Hippocampal formation (tissue), 2 donors: Measurements from ENCODE around the gene ARL6IP4.

Experiments
- DNase-seq, 2 donors: peaks; one replicate each; lab custom pipeline; 2025; lab: John Stamatoyannopoulos, UW

The ARL6IP4 gene

GRCh38 chr12:122978507-122978955 lies 1.9 kb upstream of the ARL6IP4 start:
- no peak for DNase-seq

DNA sequence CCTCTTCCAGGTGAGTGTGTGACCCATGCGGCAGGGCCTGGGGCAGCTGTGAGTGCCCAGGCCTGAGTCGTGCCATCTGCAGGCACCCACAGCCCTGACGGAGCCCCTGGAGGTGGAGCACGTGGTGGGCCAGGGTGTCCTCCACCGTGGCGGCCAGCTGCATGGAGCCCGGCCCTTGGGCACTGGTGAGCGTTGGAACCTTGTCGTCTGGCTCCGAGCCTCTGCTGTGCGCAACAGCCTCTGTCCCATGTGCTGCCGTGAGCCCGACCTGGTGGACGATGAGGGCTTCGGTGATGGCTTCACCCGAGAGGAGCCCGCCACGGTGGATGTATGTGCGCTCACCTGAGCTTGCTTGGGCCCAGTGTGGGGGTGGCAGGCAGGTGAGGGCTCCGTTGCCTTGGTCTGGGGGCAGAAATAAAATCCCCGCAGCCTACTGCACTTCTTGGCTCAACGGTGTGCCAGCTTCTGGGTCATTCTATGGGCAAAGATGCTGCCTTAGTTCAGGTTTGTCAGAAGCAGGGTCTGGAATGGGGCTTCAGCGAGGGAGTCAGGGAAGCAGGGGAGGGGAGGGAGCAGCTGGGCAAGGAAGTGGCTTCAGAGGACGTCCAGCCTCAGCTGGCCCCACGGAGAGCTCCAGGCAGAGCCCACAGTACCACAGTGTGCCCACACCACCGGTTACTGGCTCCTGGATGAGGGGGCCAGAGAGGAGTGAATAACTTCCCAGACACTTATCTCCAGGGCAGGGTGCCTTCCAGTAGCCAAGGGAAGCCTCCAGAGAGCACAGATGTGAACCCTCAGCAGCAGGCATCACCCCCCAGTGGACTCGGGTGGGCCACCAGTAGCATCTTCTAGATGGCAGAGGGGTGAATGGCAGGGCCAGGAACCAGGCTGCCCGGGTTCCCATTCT lies 1.2 kb upstream of the ARL6IP4 start:
- no peak for DNase-seq

DNA sequence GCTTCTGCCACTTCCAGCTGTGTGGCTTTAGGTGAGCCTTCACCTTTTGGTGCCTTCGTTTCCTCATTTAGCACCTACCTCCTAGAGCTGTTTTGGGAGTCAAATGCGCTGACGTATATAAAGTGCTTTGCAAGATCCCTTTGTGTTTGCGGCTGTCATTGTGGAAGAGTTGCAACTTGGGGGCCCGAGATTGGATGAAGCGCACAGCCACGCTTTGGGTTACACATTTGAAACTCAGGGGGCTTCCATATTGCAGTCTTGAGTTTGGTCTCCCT lies 636 bp upstream of the ARL6IP4 start:
- DNase-seq, result no peak

GRCh38 chr12:122981036-122981471 lies 573 bp downstream of the ARL6IP4 start:
- DNase-seq, result no peak

- no peak for DNase-seq
These were observed 1.4 kb downstream of the ARL6IP4 start for GRCh38 chr12:122981587-122982476.

GRCh38 chr12:122982477-122982815 lies 2.0 kb downstream of the ARL6IP4 start:
- no peak for DNase-seq

DNA sequence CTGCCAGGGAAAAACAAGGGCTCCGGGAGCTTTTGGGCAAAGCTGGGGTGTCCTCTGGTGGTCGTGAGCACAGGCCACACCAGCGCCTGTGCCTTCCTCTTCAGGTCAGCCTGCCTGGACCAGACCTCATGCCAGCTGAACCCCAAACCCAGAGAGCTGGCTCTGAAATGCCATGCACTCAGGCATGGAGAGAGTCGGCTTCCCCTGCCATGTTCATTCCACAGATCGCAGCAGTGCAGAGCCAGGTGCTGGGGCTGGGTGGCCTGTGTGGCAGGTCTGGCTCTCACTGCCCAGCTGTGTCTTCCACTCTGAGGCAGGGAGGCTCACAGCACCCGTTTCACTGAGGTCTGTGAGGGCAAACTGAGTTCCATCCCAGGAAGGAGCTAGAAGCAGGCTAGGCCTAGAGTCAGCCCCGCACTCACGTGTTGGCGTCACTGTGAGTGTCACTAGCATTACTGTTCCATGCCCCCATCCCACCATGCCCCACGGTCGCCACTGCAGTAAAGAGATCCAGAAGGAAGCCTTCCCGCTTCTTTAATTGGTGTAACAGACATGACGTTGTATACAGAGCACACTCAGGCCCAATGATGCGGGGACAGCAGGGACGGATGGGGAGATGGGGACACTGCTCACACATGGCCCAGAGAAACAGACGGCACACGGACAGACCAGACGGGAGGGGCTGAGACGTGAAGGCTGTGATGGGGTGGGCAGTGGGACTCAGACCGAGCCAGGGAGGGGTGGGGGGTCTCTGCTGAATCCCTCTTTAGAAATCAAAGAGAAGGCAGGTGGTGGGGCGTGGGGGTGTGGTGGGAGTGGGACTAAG lies 2.7 kb downstream of the ARL6IP4 start:
- no peak for DNase-seq

GRCh38 chr12:122983789-122984515 lies 3.5 kb downstream of the ARL6IP4 start:
- DNase-seq, result no peak

- no peak for DNase-seq
These were observed 4.3 kb downstream of the ARL6IP4 start for GRCh38 chr12:122984612-122985337.

DNA sequence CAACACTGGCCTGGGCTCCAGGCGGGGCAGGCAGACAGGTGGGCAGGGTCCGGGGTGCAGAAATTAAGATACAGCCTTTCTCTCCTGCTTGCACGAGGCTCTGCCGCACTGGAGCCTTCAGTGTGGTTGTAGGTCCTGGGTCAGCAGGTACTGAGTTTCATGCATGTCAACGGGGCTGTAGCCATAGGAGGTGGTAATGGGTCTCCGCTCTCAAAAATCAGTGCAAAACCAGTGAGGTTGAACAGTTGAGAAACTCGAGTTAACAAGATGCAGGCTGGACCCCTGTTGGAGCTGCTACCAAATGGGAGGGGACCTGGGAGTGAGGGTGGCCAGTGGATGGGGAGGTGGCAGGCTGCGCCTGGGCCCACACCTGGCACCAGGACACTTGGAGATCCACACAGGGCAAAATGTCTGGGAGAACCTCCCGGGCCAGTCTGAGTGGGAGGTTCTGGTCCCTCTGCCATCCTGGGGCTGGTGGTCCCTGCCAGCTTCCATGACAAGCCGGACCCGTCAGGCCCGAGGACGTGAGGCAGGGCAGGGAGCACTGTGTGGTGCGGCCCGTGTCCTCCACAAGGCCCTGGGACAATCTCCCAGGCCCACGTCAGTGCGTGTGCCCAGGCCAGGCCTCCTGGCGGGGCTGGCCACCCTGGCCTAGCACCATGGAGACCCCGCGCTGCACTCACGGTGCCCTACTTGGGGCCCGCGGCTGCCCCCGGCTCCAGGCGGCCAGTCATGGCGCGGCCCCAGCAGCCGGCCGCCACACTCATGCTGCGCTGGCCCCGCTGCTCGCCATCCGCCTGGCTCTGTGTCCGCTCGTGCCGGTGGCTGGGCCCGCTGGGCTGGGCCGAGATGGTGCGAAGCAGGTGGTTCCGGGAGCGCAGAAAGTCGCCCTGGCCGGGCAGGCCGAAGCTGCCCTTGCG lies 5.1 kb downstream of the ARL6IP4 start:
- DNase-seq, result no peak

DNA sequence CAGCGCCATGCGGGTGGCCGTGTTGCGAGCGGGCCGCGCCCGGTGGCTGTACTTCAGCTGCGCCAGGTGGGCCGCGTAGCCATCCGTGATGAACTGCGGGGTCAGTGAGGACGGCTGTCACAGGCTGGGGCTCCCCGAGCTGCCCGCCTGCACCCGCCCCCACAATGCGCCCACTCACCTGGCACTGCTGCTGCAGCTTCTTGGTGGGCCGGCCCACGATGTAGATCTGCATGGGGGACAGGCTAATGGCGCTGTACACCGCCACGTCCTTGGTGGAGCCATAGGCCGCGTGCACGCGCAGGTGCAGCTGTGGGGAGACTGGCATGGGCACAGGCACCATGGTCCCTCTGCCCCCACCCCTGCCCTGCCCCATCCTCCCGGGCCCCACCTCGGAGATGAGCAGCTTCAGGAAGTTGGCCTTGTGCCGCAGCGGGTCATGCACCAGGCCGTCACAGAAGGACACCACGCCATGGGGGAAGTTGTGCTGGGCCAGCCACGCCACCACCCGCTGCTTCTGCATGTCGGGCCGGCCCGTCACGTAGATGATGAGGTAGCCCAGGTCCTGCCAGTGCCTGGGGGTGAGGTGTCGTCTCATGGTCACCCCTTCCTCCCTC lies 5.9 kb downstream of the ARL6IP4 start:
- no peak for DNase-seq

DNA sequence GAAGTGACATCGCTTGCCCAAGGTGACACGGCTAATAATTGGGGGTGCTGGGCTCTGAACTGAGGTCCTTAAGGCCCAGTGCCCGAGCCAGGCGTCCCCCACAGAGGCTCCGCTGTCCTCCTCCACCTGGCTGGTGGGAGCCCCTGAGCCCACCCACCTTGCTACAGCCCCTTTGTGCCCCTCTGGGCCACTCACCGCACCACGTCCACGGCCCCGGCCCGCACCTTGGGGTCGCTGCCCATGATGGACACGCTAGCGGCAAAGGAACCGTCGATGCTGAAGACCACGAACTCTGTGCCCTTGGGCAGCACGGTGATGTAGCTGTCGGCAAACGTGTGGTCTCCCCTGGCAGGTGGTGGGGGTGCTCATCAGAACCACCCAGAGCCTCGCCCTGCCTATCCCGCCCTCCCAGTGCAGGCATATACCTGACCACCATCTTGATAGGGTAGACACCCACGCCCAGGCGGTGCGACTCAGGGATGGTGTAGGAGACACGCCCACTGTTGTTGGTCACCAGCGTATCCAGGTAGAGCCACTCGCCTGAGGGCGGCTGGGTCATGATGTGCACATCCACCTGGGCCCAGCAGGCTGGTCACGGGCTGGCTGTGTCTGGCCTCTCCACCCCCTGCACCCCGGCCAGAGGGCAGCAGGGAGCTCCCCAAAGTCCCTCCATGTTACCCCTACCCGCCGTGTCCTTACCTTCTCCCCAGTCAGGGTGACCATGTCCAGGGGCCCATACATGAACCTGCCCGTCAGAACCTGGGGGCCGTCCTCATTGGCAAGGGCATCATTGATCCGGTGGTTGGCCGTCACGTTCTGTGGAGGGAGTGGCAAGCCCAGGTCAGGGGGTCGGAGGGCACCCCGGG lies 6.8 kb downstream of the ARL6IP4 start:
- no peak for DNase-seq

DNA sequence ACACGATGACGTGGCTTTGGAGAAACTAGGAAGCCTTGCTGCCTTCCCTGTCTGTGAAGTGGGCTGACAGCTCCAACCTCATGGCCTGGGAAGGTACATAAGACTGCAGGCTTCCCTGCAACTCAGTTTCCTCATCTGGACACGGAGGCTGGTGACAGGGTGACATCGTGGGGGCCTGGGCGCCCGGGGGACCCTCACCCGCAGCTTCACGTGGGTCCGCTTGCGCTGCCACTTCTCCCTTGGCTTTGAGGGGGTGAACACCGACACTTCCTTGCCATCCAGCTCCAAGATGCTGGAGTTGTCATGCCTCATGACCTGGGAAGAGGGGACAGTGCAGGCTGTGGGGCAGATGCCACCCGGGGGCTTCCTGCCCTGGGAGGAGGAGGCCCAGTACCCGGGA lies 7.6 kb downstream of the ARL6IP4 start:
- no peak for DNase-seq

GRCh38 chr12:122988612-122989212 lies 8.2 kb downstream of the ARL6IP4 start:
- DNase-seq, result no peak

DNA sequence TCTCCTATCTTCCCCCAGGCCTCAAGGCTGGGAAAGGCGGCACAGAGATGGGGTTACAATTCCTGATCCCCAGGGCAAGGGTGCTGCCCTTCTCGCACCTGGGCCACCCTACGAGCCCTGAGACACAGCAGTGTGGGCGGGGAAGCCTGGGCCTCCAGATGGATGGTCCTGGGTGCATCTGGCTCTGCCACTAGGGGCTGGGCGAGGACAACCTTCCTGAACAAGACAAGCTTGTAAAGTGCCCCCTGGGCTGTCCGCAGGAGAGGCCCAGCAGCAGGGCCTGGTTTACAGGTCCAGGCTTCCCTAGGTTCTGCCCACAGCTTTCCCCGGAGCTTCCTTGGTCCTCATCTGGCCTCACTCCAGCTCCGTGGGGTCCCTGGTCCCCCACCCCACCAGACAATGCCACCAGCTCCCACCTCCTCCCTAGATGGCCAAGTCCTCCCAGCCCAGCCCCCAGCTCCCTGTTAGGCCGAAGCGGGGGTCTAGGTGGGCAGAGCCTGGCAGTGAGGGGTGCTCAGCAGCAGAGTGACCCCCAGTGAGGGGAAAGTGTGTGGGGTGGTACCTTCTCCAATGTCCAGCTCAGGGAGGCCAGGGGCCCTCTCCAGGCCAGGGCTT lies 8.9 kb downstream of the ARL6IP4 start:
- DNase-seq, result no peak

DNA sequence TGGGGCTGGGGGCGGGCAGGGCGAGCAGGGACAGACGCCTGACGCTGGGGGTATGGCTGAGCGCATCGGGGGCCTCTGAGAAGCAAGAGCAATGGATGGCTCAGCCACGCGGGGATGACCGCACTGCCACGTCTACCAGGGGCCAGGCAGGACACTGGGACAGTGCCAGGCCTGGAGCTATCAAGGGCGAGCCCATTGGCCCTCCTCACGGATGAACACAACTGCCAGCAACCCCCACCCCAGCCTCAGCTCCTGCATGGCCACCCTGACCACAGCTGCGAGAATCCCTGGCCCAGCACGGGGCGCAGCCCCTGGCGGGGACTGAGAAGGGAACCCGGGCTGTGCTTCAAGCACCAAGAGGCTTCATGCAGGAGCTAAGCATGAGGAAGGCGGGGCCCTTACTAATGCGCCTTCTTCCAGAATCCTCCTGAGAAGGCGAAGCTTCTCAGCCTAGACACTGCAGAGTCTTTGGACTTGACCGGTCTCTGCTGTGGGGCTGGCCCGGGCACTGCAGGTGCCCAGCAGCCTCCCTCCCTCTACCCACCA lies 9.5 kb downstream of the ARL6IP4 start:
- DNase-seq, result no peak

GRCh38 chr12:122990561-122990960 lies 10.1 kb downstream of the ARL6IP4 start:
- no peak for DNase-seq
